Stimulated activated CD8-positive, alpha-beta memory T cell treated with anti-CD3 and anti-CD28 coated beads, Interleukin-7, amount 100 ng/mL, for 24 hours (primary cell): ENCODE data around the gene ZNF778.

Source experiments
- DNase-seq: peaks from one replicate; pipeline ENCODE4 v3.0.0-alpha.2; 2020; ENCODE audit warnings: low read depth

The ZNF778 gene

GRCh38 chr16:89277641-89278341 lies 60.3 kb downstream of the ZNF778 start:
- DNase-seq, result no peak

GRCh38 chr16:89278441-89279240 lies 61.1 kb downstream of the ZNF778 start:
- no peak for DNase-seq

DNA sequence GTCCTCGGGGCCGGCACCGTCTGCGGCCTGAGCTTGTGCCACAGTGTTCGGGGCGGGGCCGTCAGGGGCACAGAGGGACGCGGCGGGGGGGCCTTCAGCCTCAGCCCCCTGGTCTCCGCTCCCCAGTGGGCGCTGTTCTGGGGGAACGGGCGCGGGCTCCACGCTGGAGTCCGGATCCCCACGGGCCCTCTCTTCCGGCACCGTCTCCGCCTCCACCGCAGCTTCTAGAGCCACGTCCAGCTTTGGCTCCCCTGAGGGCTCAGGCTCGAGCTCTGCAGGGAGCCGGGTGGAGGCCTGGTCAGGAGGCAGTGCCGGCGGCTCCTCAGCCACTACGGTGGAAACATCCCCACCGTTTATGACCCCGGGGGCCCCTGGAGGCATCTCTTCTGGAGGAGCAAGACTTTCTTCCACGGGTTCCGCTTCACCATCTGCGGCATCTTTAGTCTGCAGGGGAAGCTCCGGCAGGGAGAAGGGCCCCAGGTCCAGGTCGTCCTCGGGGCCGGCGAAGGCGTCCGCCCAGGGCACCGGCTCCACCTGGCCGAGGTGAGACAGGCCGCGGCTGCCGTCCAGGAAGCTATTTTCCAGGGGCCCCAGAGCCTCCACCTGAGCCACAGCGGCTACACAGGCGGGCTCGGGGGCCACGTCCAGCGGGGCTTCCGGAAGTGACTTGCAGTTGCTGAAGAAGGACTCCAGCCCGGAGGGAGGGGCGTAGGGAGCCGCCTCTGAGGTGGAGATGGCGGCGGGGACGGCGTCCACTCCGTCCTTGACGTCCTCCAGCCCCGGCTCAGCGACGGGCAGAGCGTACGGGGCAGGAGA lies 62.4 kb downstream of the ZNF778 start:
- no peak for DNase-seq

DNA sequence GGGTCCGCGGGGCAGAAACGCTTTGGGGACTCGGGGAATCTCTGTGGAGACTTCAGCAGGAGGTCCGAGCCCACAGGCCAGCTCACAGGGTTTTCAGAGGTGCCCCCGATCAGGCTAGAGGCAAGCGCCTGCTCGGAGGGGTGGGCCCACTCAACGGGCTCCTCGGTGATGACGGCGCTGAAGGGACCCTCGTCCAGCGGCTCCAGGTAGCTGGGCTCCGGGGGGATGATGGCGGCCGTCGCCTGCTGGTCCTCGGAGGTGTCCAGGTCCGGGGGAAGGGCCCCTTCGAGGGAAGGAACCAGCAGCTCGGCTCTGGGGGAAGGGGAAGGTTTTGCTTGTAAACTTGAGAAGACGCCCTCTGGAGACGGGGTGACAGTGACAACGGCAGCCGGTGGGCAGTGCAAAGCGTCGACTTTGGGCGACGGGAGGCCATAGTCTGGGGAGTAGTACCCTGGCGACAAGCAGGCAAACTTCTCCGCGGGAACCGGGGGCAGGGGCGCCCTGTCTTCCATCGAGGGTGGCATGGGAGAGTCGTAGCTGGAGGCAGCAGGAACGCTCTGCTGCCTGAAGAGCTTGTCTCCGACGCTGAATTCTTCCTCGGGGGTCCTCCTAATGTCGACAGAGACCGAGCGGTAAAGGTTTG lies 63.2 kb downstream of the ZNF778 start:
- no peak for DNase-seq

GRCh38 chr16:89281189-89281577 lies 63.7 kb downstream of the ZNF778 start:
- no peak for DNase-seq

GRCh38 chr16:89281829-89282228 lies 64.3 kb downstream of the ZNF778 start:
- no peak for DNase-seq

- DNase-seq, result no peak
Observed at GRCh38 chr16:89282523-89282922, 65.0 kb downstream of the ZNF778 start.

GRCh38 chr16:89283449-89283848 lies 65.9 kb downstream of the ZNF778 start:
- DNase-seq, result no peak

DNA sequence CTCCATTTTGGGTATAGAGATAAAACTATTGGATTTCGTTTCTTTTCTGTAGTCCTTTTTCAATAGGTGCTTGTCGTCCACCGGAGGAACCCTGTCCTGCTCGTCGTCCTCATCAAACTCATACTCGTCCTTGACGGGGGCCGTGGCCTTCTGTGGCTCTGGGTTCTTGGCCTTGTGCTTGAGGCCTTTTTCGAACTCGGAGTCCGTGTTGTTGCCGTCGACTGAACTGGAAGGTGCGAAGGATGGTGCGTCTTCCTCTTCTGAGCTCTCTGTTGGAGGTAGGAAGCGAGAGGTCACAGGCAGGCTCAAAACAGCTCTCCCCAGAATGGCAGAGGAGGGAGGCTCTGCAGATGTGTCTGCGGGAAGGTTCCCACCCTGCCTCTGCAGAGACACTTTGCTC lies 67.9 kb downstream of the ZNF778 start:
- no peak for DNase-seq

DNA sequence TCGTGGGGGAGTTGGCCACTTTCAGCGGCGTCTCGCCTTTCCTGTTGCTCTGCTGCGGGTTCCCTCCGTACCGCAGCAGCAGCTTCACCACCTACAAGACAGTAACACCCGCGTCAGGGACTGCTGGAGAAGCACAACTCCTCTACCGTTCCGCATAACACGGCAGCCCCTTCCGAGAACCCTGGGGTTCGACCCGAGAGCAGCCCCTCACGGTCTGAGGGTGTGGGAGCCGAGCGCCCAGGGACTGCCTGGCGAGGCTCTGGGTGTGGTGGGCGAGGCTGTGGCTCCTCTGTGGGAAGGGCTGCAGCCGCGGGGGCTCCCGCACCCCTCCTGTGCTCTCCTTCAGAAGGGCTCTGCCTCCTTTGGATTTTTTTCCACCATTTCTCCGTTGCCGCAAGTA lies 68.6 kb downstream of the ZNF778 start:
- no peak for DNase-seq
